GM12864 (cell line): ENCODE measurements around the gene CLIC3.

Experiments
- DNase-seq: peaks from one replicate; pipeline ENCODE4 v3.0.0-alpha.2; 2011; ENCODE audit warnings: low read depth
- H3K4me3 ChIP-seq: 2 replicates; pipeline ENCODE4 v1.5.1; 2011; ENCODE audit warnings: mild to moderate bottlenecking, low read depth, low read length, control low read depth
- TF ChIP-seq, protein P1 (sequence below): IDR thresholded peaks from 2 replicates; pipeline ENCODE4 v1.5.1; 2011; ENCODE audit warnings: low read depth, mild to moderate bottlenecking, moderate library complexity, low read length, control low read depth, inconsistent platforms; ENCODE audit errors: missing control alignments

The CLIC3 gene

DNA sequence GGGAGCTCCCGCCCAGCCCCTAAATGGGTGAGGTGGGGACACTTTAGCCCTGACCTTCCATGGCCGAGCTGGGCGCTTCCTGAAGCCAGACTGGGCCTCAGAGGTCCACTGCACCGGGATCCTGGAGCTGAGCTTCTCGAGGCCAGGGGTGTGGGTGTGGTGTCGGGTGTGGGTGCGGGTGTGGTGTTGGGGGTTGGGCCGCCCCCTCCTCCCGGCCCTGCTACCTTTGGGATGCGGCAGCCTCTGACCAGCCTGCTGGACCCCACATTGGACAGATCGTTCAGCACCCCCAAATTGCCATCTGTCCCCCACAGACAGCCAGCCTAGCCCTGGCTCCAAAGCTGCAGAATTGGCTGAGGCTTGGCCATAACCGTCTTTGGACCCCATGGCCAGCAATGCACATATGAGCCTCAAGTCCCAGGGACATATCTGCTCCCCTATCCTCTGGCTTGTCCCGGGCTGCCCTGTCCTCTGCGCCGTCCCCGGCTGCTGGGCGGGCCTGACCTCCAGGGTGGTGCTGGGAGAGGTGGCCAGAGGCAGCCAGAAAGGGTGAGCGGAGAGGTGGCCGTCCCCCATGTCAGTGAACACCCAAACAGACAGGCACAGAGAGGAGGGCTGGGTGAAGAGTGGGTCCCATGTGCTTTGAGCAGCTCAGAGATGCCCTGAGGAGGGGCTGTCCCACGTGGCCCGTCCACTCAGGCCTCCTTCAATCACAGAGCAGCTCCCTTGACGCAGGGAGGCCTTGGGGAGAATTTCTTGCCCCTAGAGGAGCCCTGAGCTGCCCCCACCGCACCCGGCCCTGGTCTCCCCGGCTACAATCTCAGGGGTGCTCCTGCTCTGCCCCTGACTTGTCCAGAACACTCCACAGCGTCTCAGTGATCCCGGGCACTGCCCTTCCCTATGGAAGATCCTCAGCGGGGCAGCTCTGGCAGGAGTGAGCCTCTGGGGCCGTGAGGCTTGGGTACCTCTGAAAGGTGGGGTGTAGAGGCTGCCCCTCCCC lies 22.4 kb downstream of the CLIC3 start:
- no peak for DNase-seq
- H3K4me3 ChIP-seq = no peak overlapping the region
- TF ChIP-seq, protein P1, sequence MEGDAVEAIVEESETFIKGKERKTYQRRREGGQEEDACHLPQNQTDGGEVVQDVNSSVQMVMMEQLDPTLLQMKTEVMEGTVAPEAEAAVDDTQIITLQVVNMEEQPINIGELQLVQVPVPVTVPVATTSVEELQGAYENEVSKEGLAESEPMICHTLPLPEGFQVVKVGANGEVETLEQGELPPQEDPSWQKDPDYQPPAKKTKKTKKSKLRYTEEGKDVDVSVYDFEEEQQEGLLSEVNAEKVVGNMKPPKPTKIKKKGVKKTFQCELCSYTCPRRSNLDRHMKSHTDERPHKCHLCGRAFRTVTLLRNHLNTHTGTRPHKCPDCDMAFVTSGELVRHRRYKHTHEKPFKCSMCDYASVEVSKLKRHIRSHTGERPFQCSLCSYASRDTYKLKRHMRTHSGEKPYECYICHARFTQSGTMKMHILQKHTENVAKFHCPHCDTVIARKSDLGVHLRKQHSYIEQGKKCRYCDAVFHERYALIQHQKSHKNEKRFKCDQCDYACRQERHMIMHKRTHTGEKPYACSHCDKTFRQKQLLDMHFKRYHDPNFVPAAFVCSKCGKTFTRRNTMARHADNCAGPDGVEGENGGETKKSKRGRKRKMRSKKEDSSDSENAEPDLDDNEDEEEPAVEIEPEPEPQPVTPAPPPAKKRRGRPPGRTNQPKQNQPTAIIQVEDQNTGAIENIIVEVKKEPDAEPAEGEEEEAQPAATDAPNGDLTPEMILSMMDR = no peak

DNA sequence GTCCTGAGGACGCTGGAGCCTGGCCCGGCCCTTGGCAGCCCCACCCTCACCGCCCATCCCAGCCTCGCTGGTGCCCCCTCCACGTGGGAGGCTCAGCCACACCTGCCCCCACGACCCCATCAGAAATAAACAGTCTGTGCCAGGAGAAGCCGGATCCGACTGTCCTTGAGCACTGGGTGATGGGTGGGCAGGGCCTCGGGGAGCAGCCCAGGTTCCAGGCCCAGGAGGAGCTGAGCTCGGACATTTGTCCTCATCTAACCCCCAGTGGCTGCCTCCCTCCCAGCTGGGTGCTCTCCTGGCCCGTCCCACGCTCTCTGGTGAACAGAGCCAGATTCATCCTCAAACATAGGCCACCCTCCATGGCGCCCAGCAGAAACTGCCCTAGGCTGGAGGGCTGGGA lies 23.6 kb downstream of the CLIC3 start:
- TF ChIP-seq, protein P1 = no peak
- DNase-seq = no peak

DNA sequence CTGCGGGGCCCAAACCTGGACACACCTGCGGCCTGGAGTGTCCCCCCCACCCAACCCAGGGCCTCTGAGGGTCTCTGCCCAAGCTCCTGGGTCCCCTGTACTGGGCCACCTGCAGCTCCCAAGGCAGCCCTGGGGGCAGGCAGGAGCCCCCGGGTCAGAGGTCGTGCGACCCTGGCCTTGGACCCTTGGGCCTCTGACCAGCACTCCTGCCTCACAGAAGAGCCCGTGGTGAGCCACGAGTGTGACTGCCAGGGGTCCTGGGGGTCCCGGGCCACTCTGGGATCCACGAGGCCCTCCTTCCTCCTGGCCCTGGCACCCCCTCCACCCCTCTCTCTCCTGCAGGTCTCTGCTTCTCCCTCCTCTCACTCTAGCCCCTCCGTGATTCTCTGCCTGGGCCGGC lies 24.0 kb downstream of the CLIC3 start:
- H3K4me3 ChIP-seq = no peak overlapping the region
- DNase-seq = no peak
- TF ChIP-seq, protein P1 = no peak

More for the DNA sequence above, 23.6 kb downstream of the CLIC3 start:
- no peak overlapping the region for H3K4me3 ChIP-seq

DNA sequence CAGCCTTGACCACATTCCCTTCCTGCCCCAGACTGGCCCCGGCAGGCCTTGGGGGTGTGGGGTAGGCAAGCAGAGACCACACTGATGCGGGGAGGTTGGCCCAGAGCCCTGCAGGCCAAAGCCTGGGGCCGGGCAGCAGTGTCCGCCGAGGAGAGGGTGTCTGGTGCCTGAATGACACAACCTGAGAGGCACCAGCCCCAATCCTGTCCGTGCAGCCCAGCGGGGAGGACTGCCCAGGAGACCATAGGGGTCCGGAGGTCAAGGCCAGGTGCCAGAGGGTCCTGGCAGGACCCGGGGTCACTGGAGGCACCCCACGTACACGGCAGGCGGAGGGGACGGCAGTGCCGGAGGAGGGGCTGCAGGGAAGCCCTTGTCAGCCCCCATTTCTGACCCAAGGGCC lies 24.6 kb downstream of the CLIC3 start:
- TF ChIP-seq, protein P1 = no peak
- no peak overlapping the region for H3K4me3 ChIP-seq
- no peak for DNase-seq

DNA sequence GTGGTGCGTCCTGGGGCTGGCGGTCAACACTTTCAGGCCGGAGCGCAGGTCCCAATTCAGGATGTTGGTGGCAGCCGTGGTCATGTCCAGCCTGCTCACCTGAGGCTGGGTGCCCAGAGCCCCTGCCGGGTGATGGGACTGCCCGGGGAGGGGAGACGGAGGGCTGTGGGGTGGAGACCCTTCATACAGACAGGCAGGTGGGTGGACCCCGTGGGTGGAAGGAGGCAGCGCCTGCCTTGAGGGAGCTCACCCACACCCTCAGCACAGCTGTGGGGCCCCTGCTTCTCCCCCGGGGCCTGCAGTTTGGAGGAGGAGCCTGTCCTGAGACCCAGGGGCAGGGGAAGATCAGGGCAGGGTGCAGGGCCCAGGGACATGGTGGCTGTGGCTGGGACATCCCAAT lies 26.0 kb downstream of the CLIC3 start:
- TF ChIP-seq, protein P1 = no peak
- H3K4me3 ChIP-seq = no peak overlapping the region

DNA sequence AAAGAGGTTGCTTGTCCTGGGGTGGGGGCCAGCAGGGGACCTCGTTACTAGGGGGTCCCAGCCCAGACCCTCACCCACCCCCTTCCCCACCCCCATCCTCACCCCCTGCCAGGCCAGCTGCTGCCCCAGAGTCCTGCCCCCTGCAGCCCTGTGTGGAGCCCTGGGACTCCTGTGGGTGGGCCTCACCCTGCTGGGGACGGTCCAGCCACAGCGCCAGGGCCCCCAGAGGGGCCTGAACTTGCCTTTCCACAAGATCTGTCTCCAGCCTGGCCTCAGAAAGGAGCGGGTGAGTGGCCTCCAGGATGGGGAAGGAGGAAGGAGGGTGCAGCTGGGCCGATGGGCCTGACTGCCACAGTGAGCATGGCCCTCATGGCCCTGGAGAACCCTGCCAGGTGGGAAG lies 26.6 kb downstream of the CLIC3 start:
- DNase-seq = no peak
- TF ChIP-seq, protein P1 = no peak
- no peak overlapping the region for H3K4me3 ChIP-seq

More for the DNA sequence above, 26.0 kb downstream of the CLIC3 start:
- no peak for DNase-seq
